Lung (tissue), 12 donors: ENCODE data around the gene CABLES2. TPM values are rescaled to one million over a fixed set of nuclear protein-coding genes. Genes with fewer than 3 reads are reported as not detected.

Experiments used
- ATAC-seq: fragments of 200-7000 bp; cut with Tn5 transposase; one replicate; pipeline ENCODE4 v1.9.1; 2020; ENCODE audit warnings: moderate number of reproducible peaks; ENCODE audit not compliant: insufficient read depth, low FRiP score
- DNase-seq, 3 donors: peaks; one replicate each; pipeline ENCODE4 v3.0.0-alpha.2; 2013 to 2017
- H3K27ac ChIP-seq, 2 donors: one replicate each; pipeline ENCODE4 v1.5.1; 2013; ENCODE audit warnings: mild to moderate bottlenecking in 2 of 2, moderate library complexity in 2 of 2, control low read depth in 1 of 2, inconsistent platforms in 1 of 2, low read depth in 1 of 2, low read length in 1 of 2
- H3K27me3 ChIP-seq, 3 donors: one replicate each; pipeline ENCODE4 v1.5.1; 2013; ENCODE audit warnings: low read length in 2 of 3; ENCODE audit not compliant: control insufficient read depth in 3 of 3, insufficient read depth in 3 of 3
- H3K36me3 ChIP-seq, 4 donors: one replicate each; pipeline ENCODE4 v1.5.1; 2013; ENCODE audit warnings: low read length in 4 of 4, mild to moderate bottlenecking in 1 of 4, moderate library complexity in 1 of 4; ENCODE audit not compliant: control insufficient read depth in 4 of 4, insufficient read depth in 4 of 4
- H3K4me1 ChIP-seq, 5 donors: one replicate each; pipeline ENCODE4 v1.5.1; 2013; ENCODE audit warnings: low read length in 5 of 5, mild to moderate bottlenecking in 2 of 5, moderate library complexity in 1 of 5; ENCODE audit not compliant: control insufficient read depth in 5 of 5, insufficient read depth in 5 of 5
- H3K4me3 ChIP-seq: one replicate; pipeline ENCODE4 v1.5.1; 2013; ENCODE audit warnings: mild to moderate bottlenecking, control low read depth, moderate library complexity
- H3K9ac ChIP-seq, 2 donors: one replicate each; pipeline ENCODE4 v1.5.1; 2013; ENCODE audit warnings: low read length in 2 of 2, control low read depth in 1 of 2; ENCODE audit not compliant: insufficient read depth in 1 of 2
- H3K9me3 ChIP-seq, 4 donors: one replicate each; pipeline ENCODE4 v1.5.1; 2013; ENCODE audit warnings: low read length in 3 of 4, mild to moderate bottlenecking in 1 of 4, moderate library complexity in 1 of 4; ENCODE audit not compliant: control insufficient read depth in 4 of 4, insufficient read depth in 3 of 4
- CTCF ChIP-seq: IDR thresholded peaks from 2 replicates; pipeline ENCODE4 v1.5.1; 2012; ENCODE audit warnings: mild to moderate bottlenecking; ENCODE audit errors: control extremely low read depth, extremely low read depth
- WGBS, 2 donors: extraction: QIAGEN DNeasy Blood & Tissue Kit; methylation state at CpG; one replicate each; pipeline ENCODE4 v1.1.7; 2013; 5-methylcytosine and 5-hydroxymethylcytosine counted together
- polyA plus RNA-seq, 2 donors: library from polyadenylated mRNA; stranded (reverse); fragments of 200-250 nt; gene quantifications; one replicate each; pipeline ENCODE4 v1.2.1, GENCODE V29; 2013
- total RNA-seq, 2 donors: library from RNA; depleted of rRNA in 1 of 2; stranded (reverse); fragments of >200 nt in 1 of 2; gene quantifications; one replicate each; pipeline ENCODE4 v1.2.1, GENCODE V29; 2014 to 2021
- donor health status: control.
- donor health status: control.
- donor health status: Bipolar disorder and iron deficiency.
- donor health status: healthy.
- donor health status: DM: yes; HTN: yes; CAD: no.

The CABLES2 gene
- total and polyA plus RNA-seq, 4 donors, result 1.9 to 4.4 (median 3.6) TPM

GRCh38 chr20:62345681-62346370, 61.3 kb downstream of the CABLES2 start:
- Histone ChIP-seq H3K9ac (no peak overlapping the region), H3K9me3 (no peaks in the 10 kb centered on the region), H3K27me3 (no peaks in the 10 kb centered on the region), H3K36me3 (peaks cover 0 to 35% (median 3%) of the 10 kb centered on the region in 4 donors), H3K27ac (no peak overlapping the region), H3K4me1 (no peaks in the 10 kb centered on the region), H3K4me3 (no peak overlapping the region)
- ATAC-seq (no peak), DNase-seq (no peak)
- no peak for TF ChIP-seq CTCF
- 92 to 93% methylated on average over 25 of the region's 25 CpGs for WGBS, 2 donors

- Histone ChIP-seq H3K4me1 (no peaks in the 10 kb centered on the region), H3K27ac (no peak overlapping the region), H3K27me3 (no peaks in the 10 kb centered on the region), H3K36me3 (peaks cover 0 to 31% (median 3%) of the 10 kb centered on the region in 4 donors), H3K9ac (no peak overlapping the region), H3K4me3 (no peak overlapping the region), H3K9me3 (no peaks in the 10 kb centered on the region)
- 86 to 91% methylated on average over 10 of the region's 10 CpGs for WGBS, 2 donors
- ATAC-seq (no peak), DNase-seq (no peak)
- no peak for TF ChIP-seq CTCF
These were observed 62.3 kb downstream of the CABLES2 start for GRCh38 chr20:62344782-62345181.

GRCh38 chr20:62344092-62344491, 63.0 kb downstream of the CABLES2 start:
- no peak for DNase-seq
- TF ChIP-seq CTCF, result no peak
- ATAC-seq, result no peak
- H3K9me3 ChIP-seq, result no peaks in the 10 kb centered on the region
- no peaks in the 10 kb centered on the region for H3K4me1 ChIP-seq
- H3K27ac ChIP-seq, result no peak overlapping the region
- H3K4me3 ChIP-seq, result no peak overlapping the region
- no peak overlapping the region for H3K9ac ChIP-seq
- no peaks in the 10 kb centered on the region for H3K27me3 ChIP-seq
- peaks cover 0 to 31% (median 4%) of the 10 kb centered on the region in 4 donors for H3K36me3 ChIP-seq
- 91 to 96% methylated on average over 5 of the region's 5 CpGs for WGBS, 2 donors

- H3K9me3 ChIP-seq, result no peaks in the 10 kb centered on the region
- H3K9ac ChIP-seq, result no peak overlapping the region
- no peaks in the 10 kb centered on the region for H3K4me1 ChIP-seq
- H3K36me3 ChIP-seq, result peaks cover 0 to 37% (median 4%) of the 10 kb centered on the region in 4 donors
- WGBS, 2 donors, result 82 to 83% methylated on average over 10 of the region's 10 CpGs
- H3K27me3 ChIP-seq, result no peaks in the 10 kb centered on the region
- no peak for TF ChIP-seq CTCF
- H3K27ac ChIP-seq, result no peak overlapping the region
- peak in 1 of 3 donors; percentile 29 for DNase-seq
- no peak overlapping the region for H3K4me3 ChIP-seq
- ATAC-seq, result no peak
These were observed 64.2 kb downstream of the CABLES2 start for GRCh38 chr20:62342910-62343309.
